NCI-H2029 treated with DMSO at 0.1 percent for 48 hours (cell line): ENCODE results near the gene P4HA1.
"Not testable (repeated sequence)": the region's sequence is repeated elsewhere in the genome, so short reads cannot be mapped to it uniquely, and the experiment has no call there.

ENCODE experiments used
- DNase-seq: peaks from one replicate; lab custom pipeline; 2025; lab: John Stamatoyannopoulos, UW

Gene P4HA1

GRCh38 chr10:73096449-73097304, at the start of gene P4HA1:
P4HA1 (minus strand) TSS chr10:73096866; CDS start chr10:73074883, 21,983 bp downstream.
- peak; percentile 54 for DNase-seq

- no peak for DNase-seq
Measured at GRCh38 chr10:73141603-73142002, 44.9 kb upstream of the P4HA1 start.

DNA sequence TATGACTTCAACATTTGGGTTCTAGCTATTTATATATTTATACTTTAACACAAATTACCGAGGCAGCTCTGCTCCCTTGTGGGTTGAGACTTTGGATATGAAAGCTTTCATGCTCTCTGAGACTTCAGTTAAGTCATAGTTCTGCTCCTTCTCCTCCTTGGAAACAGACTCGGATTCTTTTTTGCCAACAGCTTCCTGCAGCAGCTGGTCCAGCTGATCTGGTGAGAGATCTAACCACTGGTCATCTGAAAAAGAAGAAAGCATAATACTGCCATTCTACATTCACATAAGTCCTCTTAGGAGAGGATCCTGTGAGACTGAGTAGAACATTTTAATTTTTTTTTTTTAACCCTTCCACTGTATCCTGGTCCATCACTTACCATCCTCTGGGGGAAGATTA, 42.6 kb upstream of the P4HA1 start:
- DNase-seq = no peak

DNA sequence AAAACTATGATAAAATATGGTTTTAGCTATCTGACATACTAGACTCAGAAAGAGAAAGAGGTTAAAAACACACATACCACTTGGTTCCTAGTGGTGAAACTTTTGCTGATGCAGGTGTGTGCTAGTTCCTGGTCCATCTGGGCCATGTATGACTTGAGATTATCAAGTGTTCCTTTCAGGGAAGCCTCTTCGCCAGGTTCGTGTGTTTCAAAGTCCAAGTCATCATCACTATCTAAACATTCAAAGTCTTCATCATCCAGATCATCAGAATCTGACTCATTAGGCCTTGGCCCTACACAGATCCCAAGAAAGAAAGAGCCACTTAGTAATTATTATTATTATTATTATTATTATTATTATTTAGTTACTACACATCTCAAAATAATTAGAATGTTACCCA, 40.0 kb upstream of the P4HA1 start:
- DNase-seq = no peak

DNA sequence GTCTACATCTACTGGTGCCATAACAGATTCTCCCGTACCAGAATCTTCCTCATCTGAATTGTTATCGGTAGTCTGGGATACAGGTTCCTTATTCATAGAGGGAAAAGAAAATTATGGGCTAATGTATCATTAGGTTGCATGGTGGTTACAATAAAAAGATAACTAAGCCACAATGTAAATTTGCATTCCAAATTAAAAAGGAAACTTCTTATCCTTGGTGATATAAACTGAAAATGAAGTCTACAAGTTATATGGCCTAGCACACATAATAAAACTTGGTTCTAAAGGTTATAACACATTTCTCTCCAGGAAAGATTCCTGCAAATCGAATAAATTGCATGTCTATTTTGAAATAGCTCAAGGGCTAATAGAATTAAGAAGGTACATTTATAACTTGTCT, 38.1 kb upstream of the P4HA1 start:
- DNase-seq = no peak

- no peak for DNase-seq
Measured at GRCh38 chr10:73131913-73132686, 35.4 kb upstream of the P4HA1 start.

GRCh38 chr10:73131301-73131700, 34.6 kb upstream of the P4HA1 start:
- no peak for DNase-seq

GRCh38 chr10:73126343-73126742, 29.7 kb upstream of the P4HA1 start:
- DNase-seq = no peak

DNA sequence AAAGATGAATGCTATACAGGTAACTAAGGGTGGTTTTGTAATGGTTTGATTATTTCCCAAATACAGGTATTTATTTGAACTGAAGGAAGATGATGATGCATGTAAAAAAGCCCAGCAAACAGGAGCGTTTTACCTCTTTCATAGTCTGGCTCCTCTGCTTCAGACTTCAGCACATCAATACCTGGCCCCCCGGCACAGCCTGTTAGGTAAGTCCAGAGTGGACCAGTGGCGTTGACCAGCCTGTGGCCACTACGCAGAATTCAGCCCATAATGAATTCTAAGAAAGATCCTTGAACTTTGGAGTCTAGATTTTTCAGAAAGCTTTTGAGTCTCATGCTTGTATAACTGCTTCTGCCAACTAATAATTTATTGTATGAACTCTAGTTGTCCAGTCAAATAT, 23.3 kb upstream of the P4HA1 start:
- no peak for DNase-seq

GRCh38 chr10:73119457-73119856, 22.8 kb upstream of the P4HA1 start:
- no peak for DNase-seq

DNA sequence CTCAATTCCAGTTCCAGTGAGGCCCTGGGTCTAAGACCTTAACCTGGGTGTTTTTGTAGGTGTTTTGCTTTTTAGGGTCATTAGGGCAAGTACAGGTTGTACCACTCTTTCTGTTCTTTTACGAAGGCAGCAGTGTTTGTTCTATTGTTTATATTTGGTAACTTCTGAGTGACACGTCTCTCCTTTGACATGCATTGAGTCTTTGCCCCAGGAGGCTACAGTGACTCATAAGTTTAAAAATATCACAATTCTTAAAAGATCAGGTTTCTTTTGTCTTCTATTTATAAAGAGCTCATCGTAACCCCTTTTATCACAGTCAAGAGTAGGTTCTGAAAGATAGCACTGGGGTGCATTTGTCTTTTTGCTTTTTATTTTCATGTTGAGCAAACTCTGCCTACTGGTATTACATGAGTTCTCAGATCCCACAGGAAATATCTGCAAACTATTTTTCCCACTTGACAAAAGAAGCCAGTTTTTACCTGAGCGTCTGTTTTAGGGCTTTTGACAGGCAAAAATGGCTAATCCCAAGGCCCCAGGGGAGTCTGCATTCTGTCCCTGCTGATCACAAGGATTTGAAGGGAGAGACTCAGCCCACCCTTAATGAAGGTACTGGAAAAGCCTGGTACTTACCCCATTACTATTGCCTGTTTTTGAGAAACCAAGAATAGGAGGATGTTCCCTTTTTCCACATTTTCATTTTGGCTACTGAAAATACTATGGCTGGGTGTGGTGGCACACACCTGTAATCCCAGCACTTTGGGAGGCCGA, 21.5 kb upstream of the P4HA1 start:
- no peak for DNase-seq

DNA sequence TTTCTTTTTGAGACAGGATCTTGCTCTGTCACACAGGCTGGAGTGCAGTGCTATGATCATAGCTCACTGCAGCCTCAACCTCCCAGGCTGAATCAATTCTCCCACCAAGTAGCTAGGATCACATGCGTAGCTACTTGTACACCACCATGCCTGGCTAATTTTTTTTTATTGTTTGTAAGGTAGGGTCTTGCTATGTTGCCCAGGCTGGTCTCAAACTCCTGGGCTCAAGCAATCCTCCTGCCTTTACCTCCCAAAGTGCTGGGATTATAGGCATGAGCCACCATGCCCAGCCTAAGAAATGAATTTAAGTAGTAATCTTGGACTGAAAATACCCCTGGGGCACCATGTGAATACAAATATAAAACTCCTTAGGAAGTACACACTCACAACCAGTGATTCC, 19.4 kb upstream of the P4HA1 start:
- DNase-seq = no peak

- DNase-seq = no peak
Measured at GRCh38 chr10:73113551-73113950, 16.9 kb upstream of the P4HA1 start.

- not testable (repeated sequence) for DNase-seq
Measured at GRCh38 chr10:73112032-73112431, 15.4 kb upstream of the P4HA1 start.

DNA sequence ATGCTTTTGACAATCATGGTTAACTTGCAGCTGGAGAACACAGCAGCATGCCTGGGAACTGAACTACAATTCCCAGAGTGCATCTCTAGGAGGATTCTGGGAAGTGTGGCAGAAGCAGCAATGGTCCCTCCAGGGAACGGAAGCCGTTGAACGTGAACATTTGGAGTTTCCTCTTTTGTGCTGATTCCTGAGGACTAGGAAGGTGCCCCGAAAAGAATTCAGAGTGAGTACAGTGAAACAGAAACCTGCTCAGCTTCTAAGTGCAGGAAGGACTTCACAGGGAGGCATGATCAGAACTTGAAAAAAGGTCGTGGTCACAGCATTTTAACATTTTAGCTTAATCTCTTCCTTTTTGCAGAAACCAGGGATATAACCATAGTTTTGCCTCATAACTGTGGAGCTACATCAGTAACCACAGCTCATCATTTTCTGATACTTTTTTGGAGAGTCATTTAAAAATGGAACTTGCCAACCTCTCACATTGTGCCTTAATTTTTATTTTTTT, 13.7 kb upstream of the P4HA1 start, which contains the start of gene NUDT13:
Gene NUDT13 (plus strand): TSS at position 111 of the 505 bp plus-strand sequence. CDS start 3,911 bp downstream, outside the sequence.
- peak; percentile 41 for DNase-seq

DNA sequence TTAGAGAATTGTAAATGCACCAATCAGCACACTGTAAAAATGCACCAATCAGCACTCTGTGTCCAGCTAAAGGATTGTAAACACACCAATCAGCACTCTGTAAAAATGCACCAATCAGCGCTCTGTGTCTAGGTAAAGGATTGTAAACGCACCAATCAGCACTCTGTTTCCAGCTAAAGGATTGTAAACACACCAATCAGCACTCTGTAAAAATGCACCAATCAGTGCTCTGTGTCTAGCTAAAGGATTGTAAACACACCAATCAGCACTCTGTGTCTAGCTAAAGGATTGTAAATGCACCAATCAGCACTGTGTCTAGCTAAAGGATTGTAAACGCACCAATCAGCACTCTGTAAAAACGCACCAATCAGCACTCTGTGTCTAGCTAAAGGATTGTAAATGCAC, 12.6 kb upstream of the P4HA1 start:
- DNase-seq = not testable (repeated sequence)

- no peak for DNase-seq
Measured at GRCh38 chr10:73106301-73106700, 9.6 kb upstream of the P4HA1 start.

DNA sequence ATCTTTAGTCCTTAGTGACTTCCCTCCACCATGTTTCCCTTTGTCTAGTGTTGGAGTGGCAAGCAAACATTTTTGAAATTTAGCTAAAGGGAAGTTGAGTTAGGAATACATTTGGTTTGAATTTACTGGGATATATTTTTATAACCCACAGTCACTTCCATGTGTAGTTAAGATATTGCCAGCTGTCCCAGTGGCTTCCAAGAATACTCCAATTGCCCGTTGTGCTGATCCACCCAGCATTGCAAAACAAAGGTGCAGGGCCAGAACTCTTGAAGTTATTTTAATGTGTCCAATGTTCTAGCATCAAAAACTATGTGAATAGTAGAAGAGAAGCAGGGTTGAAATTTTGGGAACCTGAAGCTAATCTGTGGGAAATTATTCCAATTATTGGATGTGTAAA, 2.5 kb upstream of the P4HA1 start:
- no peak for DNase-seq

GRCh38 chr10:73097305-73097670, 622 bp upstream of the P4HA1 start:
- DNase-seq = no peak

DNA sequence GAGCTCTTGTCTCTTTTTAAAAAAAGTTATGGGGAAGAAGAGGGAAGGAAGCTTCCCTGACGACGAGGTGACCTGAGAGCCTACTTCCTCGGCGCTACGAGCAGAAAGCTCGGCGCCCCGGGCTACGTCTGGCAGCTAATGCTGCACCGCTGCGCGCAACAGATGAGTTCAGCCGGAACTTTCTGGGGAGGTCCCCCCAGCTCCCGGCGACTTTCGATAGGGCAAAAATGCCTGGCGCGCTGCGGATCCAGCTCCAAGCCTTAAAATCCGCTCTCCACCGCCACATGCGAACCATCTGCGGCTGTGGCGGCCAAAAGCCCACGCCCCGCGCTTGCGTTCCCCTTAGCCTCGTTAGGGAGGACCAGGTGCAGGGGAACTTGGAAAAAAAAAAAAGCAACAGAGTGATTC, 621 bp downstream of the P4HA1 start:
- DNase-seq = no peak

GRCh38 chr10:73095481-73096021, 1.1 kb downstream of the P4HA1 start:
- DNase-seq = no peak

DNA sequence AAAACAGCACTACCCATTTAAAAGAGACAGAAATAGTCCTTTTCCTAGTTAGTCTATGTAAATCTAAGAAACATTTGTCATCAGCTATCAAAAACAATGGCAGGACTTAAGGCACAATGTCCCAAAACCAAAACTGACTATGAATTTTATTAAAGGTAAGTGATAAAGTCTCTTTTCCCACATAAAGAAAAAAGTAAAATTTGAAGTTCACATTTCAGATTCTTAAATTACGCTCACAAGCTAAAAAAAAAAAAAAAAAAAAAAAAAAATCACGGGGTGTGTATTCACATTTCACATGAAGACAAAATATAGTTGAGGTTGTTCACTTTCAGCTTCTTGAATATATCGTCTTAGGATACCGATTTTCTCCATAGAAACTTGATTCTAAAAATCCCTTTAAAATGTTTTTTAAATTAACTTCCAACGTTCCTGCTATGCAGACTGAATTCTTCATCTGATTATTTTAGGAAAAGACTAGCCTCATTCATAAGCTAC, 1.6 kb downstream of the P4HA1 start:
- DNase-seq = no peak
